GM23338 (cell line): Measurements from ENCODE around the gene ZNF518B. TPM values are rescaled to one million over a fixed set of nuclear protein-coding genes. Genes with fewer than 3 reads are reported as not detected.

Experiments
- ATAC-seq: fragments of 200-7000 bp; cut with Tn5 transposase; 3 replicates; pipeline ENCODE4 v1.9.1; 2020
- DNase-seq: peaks from one replicate; pipeline ENCODE4 v3.0.0-alpha.2; 2015; ENCODE audit warnings: low spot score
- H2AFZ ChIP-seq: fragments of 200-600 bp; sonication (generic); 2 replicates; pipeline ENCODE4 v1.8.0; 2016; ENCODE audit warnings: antibody characterized with exemption, mild to moderate bottlenecking, moderate library complexity
- H3F3A ChIP-seq: fragments of 200-600 bp; sonication (generic); replicated peaks from 2 replicates; pipeline ENCODE4 v1.8.0; 2017; ENCODE audit warnings: antibody characterized with exemption, mixed run types, low read depth
- H3K27ac ChIP-seq: fragments of 200-600 bp; sonication (generic); 2 replicates; pipeline ENCODE4 v1.6.1; 2016; ENCODE audit warnings: low read depth
- H3K27me3 ChIP-seq: fragments of 200-600 bp; sonication (generic); 2 replicates; pipeline ENCODE4 v1.8.0; 2016; ENCODE audit warnings: mild to moderate bottlenecking, mixed run types, moderate library complexity; ENCODE audit not compliant: insufficient read depth
- H3K36me3 ChIP-seq: fragments of 200-600 bp; sonication (generic); 2 replicates; pipeline ENCODE4 v1.8.0; 2016; ENCODE audit warnings: mild to moderate bottlenecking; ENCODE audit not compliant: insufficient read depth
- H3K4me1 ChIP-seq: fragments of 200-600 bp; sonication (generic); 2 replicates; pipeline ENCODE4 v1.8.0; 2016; ENCODE audit warnings: mild to moderate bottlenecking, moderate library complexity; ENCODE audit not compliant: insufficient read depth
- H3K4me2 ChIP-seq: fragments of 200-600 bp; sonication (generic); 2 replicates; pipeline ENCODE4 v1.7.1; 2017; ENCODE audit warnings: mixed run types
- H3K4me3 ChIP-seq: fragments of 200-600 bp; sonication (generic); 2 replicates; pipeline ENCODE4 v1.6.1; 2016; ENCODE audit warnings: mixed run types
- H3K79me2 ChIP-seq: fragments of 200-600 bp; sonication (generic); replicated peaks from 2 replicates; pipeline ENCODE4 v1.8.0; 2017; ENCODE audit warnings: mild to moderate bottlenecking; ENCODE audit not compliant: insufficient read depth
- H3K9me2 ChIP-seq: fragments of 200-600 bp; sonication (generic); 2 replicates; pipeline ENCODE4 v1.8.0; 2017; ENCODE audit not compliant: insufficient read depth
- H4K20me1 ChIP-seq: fragments of 200-600 bp; sonication (generic); replicated peaks from 2 replicates; pipeline ENCODE4 v1.8.0; 2017; ENCODE audit warnings: mild to moderate bottlenecking; ENCODE audit not compliant: insufficient read depth
- H3K27ac Mint-ChIP-seq: 2 replicates; pipeline ENCODE4 v1.8.0; 2020; ENCODE audit warnings: inconsistent platforms, mild to moderate bottlenecking, moderate library complexity, mixed read lengths
- H3K27me3 Mint-ChIP-seq: 3 replicates; pipeline ENCODE4 v1.8.0; 2022; ENCODE audit warnings: low read depth, mild to moderate bottlenecking, moderate library complexity, mixed read lengths, inconsistent platforms; ENCODE audit not compliant: insufficient read depth, poor library complexity
- H3K36me3 Mint-ChIP-seq: 3 replicates; pipeline ENCODE4 v1.8.0; 2021; ENCODE audit warnings: low read depth, mild to moderate bottlenecking, inconsistent platforms, moderate library complexity, mixed read lengths
- H3K4me1 Mint-ChIP-seq: 3 replicates; pipeline ENCODE4 v1.8.0; 2020; ENCODE audit warnings: mild to moderate bottlenecking, inconsistent platforms, mixed read lengths
- H3K4me3 Mint-ChIP-seq: 3 replicates; pipeline ENCODE4 v1.8.0; 2021; ENCODE audit warnings: moderate library complexity, mild to moderate bottlenecking, inconsistent platforms, mixed read lengths
- H3K9me3 Mint-ChIP-seq: 3 replicates; pipeline ENCODE4 v1.8.0; 2020; ENCODE audit warnings: moderate library complexity, mild to moderate bottlenecking, inconsistent platforms, mixed read lengths
- CREB1 ChIP-seq: fragments of 250-450 bp; sonication (Bioruptor Pico); IDR thresholded peaks from 2 replicates; pipeline ENCODE4 v1.5.0; 2020; ENCODE audit warnings: low read depth, mild to moderate bottlenecking, moderate library complexity
- CTCF ChIP-seq, 2 experiments: fragments of 200-600 bp in 1 of 2; sonication (generic) in 1 of 2; conservative IDR thresholded peaks; 2 replicates each; pipeline versions ENCODE4 v1.5.1 to v1.6.1; 2016 to 2017; ENCODE audit warnings: antibody characterized with exemption in 2 of 2, low read depth in 2 of 2, mild to moderate bottlenecking in 2 of 2, moderate library complexity in 1 of 2
- ETS1 ChIP-seq: IDR thresholded peaks from 2 replicates; pipeline ENCODE4 v1.6.1; 2016; ENCODE audit warnings: antibody characterized with exemption
- EZH2 ChIP-seq: fragments of 200-600 bp; sonication (generic); IDR thresholded peaks from one replicate; pipeline ENCODE4 v1.8.0; 2017; ENCODE audit warnings: antibody characterized with exemption, mild to moderate bottlenecking, low read depth; ENCODE audit not compliant: unreplicated experiment
- EZH2phosphoT487 ChIP-seq: fragments of 200-600 bp; sonication (generic); IDR thresholded peaks from one replicate; pipeline ENCODE4 v1.8.1; 2018; ENCODE audit warnings: antibody characterized with exemption; ENCODE audit not compliant: unreplicated experiment
- JUNB ChIP-seq: IDR thresholded peaks from one replicate; pipeline ENCODE4 v1.6.1; 2016; ENCODE audit warnings: antibody characterized with exemption; ENCODE audit not compliant: unreplicated experiment
- NANOG ChIP-seq: IDR thresholded peaks from 2 replicates; pipeline ENCODE4 v1.6.1; 2016; ENCODE audit warnings: antibody characterized with exemption, borderline replicate concordance
- POLR2AphosphoS5 ChIP-seq: IDR thresholded peaks from 2 replicates; pipeline ENCODE4 v1.6.1; 2016; ENCODE audit warnings: antibody characterized with exemption, low read depth
- STAT1 ChIP-seq: IDR thresholded peaks from one replicate; pipeline ENCODE4 v1.6.1; 2016; ENCODE audit warnings: antibody characterized with exemption; ENCODE audit not compliant: unreplicated experiment
- ZNF114 ChIP-seq: fragments of 250-450 bp; sonication (Bioruptor Pico); IDR thresholded peaks from 2 replicates; pipeline ENCODE4 v1.5.0; 2020; ENCODE audit warnings: mild to moderate bottlenecking, moderate library complexity
- ZNF331 ChIP-seq: fragments of 250-450 bp; sonication (Bioruptor Pico); IDR thresholded peaks from 2 replicates; pipeline ENCODE4 v1.5.0; 2020; ENCODE audit warnings: low read depth, mild to moderate bottlenecking, moderate library complexity
- polyA plus RNA-seq: library from polyadenylated mRNA; unstranded; fragments of >200 nt; fragmentation: Nextera tagmentation; extraction: Ambion mirVana; gene quantifications from 2 replicates; pipeline ENCODE4 v1.2.1, GENCODE V29; 2016
- total RNA-seq: library from RNA; depleted of rRNA; stranded (reverse); fragments of >200 nt; shearing (Covaris generic); gene quantifications from 2 replicates; pipeline ENCODE4 v1.2.3, GENCODE V29; 2014
- TF ChIP-seq, protein P1 (sequence below): fragments of 250-450 bp; sonication (Bioruptor Pico); IDR thresholded peaks from 2 replicates; pipeline ENCODE4 v1.5.0; 2020; ENCODE audit warnings: mild to moderate bottlenecking, moderate library complexity
- TF ChIP-seq, protein P2 (sequence below): IDR thresholded peaks from one replicate; pipeline ENCODE4 v1.6.1; 2018; ENCODE audit warnings: antibody characterized with exemption; ENCODE audit not compliant: unreplicated experiment

Gene ZNF518B
- total and polyA plus RNA-seq, 2 experiments from 2014 or later, result 2.9 to 10.8 TPM

- H2AFZ ChIP-seq, result no peak overlapping the region
- H3K4me1 ChIP-seq, result no peaks in the 10 kb centered on the region
- no peaks in the 10 kb centered on the region for H3K36me3 Mint-ChIP-seq
- H3K27me3 Mint-ChIP-seq, result no peaks in the 10 kb centered on the region
- H3F3A ChIP-seq, result no peaks in the 10 kb centered on the region
- TF ChIP-seq JUNB (no peak), CREB1 (CRISPR knock-in tag) (no peak), POLR2AphosphoS5 (no peak), EZH2 (no peak), ZNF331 (CRISPR knock-in tag) (no peak), STAT1 (no peak), CTCF (conservative IDR thresholded peaks at IDR 0.05; ENCODE audit: low read depth in 2 of 2) (no peak), EZH2phosphoT487 (no peak), NANOG (no peak), ETS1 (no peak), ZNF114 (CRISPR knock-in tag) (no peak)
- TF ChIP-seq, protein P1, sequence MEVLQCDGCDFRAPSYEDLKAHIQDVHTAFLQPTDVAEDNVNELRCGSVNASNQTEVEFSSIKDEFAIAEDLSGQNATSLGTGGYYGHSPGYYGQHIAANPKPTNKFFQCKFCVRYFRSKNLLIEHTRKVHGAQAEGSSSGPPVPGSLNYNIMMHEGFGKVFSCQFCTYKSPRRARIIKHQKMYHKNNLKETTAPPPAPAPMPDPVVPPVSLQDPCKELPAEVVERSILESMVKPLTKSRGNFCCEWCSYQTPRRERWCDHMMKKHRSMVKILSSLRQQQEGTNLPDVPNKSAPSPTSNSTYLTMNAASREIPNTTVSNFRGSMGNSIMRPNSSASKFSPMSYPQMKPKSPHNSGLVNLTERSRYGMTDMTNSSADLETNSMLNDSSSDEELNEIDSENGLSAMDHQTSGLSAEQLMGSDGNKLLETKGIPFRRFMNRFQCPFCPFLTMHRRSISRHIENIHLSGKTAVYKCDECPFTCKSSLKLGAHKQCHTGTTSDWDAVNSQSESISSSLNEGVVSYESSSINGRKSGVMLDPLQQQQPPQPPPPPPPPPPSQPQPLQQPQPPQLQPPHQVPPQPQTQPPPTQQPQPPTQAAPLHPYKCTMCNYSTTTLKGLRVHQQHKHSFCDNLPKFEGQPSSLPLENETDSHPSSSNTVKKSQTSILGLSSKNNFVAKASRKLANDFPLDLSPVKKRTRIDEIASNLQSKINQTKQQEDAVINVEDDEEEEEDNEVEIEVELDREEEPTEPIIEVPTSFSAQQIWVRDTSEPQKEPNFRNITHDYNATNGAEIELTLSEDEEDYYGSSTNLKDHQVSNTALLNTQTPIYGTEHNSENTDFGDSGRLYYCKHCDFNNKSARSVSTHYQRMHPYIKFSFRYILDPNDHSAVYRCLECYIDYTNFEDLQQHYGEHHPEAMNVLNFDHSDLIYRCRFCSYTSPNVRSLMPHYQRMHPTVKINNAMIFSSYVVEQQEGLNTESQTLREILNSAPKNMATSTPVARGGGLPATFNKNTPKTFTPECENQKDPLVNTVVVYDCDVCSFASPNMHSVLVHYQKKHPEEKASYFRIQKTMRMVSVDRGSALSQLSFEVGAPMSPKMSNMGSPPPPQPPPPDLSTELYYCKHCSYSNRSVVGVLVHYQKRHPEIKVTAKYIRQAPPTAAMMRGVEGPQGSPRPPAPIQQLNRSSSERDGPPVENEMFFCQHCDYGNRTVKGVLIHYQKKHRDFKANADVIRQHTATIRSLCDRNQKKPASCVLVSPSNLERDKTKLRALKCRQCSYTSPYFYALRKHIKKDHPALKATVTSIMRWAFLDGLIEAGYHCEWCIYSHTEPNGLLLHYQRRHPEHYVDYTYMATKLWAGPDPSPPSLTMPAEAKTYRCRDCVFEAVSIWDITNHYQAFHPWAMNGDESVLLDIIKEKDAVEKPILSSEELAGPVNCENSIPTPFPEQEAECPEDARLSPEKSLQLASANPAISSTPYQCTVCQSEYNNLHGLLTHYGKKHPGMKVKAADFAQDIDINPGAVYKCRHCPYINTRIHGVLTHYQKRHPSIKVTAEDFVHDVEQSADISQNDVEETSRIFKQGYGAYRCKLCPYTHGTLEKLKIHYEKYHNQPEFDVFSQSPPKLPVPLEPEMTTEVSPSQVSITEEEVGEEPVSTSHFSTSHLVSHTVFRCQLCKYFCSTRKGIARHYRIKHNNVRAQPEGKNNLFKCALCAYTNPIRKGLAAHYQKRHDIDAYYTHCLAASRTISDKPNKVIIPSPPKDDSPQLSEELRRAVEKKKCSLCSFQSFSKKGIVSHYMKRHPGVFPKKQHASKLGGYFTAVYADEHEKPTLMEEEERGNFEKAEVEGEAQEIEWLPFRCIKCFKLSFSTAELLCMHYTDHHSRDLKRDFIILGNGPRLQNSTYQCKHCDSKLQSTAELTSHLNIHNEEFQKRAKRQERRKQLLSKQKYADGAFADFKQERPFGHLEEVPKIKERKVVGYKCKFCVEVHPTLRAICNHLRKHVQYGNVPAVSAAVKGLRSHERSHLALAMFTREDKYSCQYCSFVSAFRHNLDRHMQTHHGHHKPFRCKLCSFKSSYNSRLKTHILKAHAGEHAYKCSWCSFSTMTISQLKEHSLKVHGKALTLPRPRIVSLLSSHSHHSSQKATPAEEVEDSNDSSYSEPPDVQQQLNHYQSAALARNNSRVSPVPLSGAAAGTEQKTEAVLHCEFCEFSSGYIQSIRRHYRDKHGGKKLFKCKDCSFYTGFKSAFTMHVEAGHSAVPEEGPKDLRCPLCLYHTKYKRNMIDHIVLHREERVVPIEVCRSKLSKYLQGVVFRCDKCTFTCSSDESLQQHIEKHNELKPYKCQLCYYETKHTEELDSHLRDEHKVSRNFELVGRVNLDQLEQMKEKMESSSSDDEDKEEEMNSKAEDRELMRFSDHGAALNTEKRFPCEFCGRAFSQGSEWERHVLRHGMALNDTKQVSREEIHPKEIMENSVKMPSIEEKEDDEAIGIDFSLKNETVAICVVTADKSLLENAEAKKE (CRISPR knock-in tag), result no peak
- TF ChIP-seq, protein P2, sequence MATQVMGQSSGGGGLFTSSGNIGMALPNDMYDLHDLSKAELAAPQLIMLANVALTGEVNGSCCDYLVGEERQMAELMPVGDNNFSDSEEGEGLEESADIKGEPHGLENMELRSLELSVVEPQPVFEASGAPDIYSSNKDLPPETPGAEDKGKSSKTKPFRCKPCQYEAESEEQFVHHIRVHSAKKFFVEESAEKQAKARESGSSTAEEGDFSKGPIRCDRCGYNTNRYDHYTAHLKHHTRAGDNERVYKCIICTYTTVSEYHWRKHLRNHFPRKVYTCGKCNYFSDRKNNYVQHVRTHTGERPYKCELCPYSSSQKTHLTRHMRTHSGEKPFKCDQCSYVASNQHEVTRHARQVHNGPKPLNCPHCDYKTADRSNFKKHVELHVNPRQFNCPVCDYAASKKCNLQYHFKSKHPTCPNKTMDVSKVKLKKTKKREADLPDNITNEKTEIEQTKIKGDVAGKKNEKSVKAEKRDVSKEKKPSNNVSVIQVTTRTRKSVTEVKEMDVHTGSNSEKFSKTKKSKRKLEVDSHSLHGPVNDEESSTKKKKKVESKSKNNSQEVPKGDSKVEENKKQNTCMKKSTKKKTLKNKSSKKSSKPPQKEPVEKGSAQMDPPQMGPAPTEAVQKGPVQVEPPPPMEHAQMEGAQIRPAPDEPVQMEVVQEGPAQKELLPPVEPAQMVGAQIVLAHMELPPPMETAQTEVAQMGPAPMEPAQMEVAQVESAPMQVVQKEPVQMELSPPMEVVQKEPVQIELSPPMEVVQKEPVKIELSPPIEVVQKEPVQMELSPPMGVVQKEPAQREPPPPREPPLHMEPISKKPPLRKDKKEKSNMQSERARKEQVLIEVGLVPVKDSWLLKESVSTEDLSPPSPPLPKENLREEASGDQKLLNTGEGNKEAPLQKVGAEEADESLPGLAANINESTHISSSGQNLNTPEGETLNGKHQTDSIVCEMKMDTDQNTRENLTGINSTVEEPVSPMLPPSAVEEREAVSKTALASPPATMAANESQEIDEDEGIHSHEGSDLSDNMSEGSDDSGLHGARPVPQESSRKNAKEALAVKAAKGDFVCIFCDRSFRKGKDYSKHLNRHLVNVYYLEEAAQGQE, result no peak
- no peak overlapping the region for H3K4me3 Mint-ChIP-seq
- 0 out of 2 replicates have a peak, but pooled peaks cover 5% of the 10 kb centered on the region for H3K9me2 ChIP-seq
- no peak overlapping the region for H3K4me2 ChIP-seq
- no peaks in the 10 kb centered on the region for H4K20me1 ChIP-seq
- no peak overlapping the region for H3K27ac Mint-ChIP-seq
- H3K36me3 ChIP-seq, result no peaks in the 10 kb centered on the region
- no peaks in the 10 kb centered on the region for H3K79me2 ChIP-seq
- peaks cover 4% of the 10 kb centered on the region; the same call in 2 of the 3 replicates for H3K9me3 Mint-ChIP-seq
- no peaks in the 10 kb centered on the region for H3K27me3 ChIP-seq
- ATAC-seq, result no peak
- no peak overlapping the region for H3K4me3 ChIP-seq
- H3K27ac ChIP-seq, result no peak overlapping the region
- DNase-seq, result no peak
- no peaks in the 10 kb centered on the region for H3K4me1 Mint-ChIP-seq
Measured at GRCh38 chr4:10421344-10422055, 35.7 kb downstream of the ZNF518B start.
